HFFc6 (cell line): Measurements from ENCODE around the gene RPUSD1. TPM values are rescaled to one million over a fixed set of nuclear protein-coding genes. Genes with fewer than 3 reads are reported as not detected.

ENCODE experiments used
- DNase-seq: peaks from one replicate; pipeline ENCODE4 v3.0.0-alpha.2; 2018
- H3K27ac Mint-ChIP-seq: 2 replicates; pipeline ENCODE4 v1.8.0; 2020; ENCODE audit warnings: mild to moderate bottlenecking, mixed read lengths
- H3K27me3 Mint-ChIP-seq: 2 replicates; pipeline ENCODE4 v1.8.0; 2021; ENCODE audit warnings: mild to moderate bottlenecking, moderate library complexity, mixed read lengths; ENCODE audit not compliant: insufficient read depth
- H3K36me3 Mint-ChIP-seq: 2 replicates; pipeline ENCODE4 v1.8.0; 2021; ENCODE audit warnings: low read depth, mixed read lengths
- H3K4me1 Mint-ChIP-seq: 2 replicates; pipeline ENCODE4 v1.8.0; 2020; ENCODE audit warnings: low read depth, mixed read lengths
- H3K4me3 Mint-ChIP-seq: 2 replicates; pipeline ENCODE4 v1.8.0; 2020; ENCODE audit warnings: mild to moderate bottlenecking, moderate library complexity, mixed read lengths
- H3K9me3 Mint-ChIP-seq: 2 replicates; pipeline ENCODE4 v1.8.0; 2020; ENCODE audit warnings: mild to moderate bottlenecking, mixed read lengths
- total RNA-seq, 6 experiments: library from RNA; stranded (reverse); fragmentation: NEBNext Ultra II Directional; extraction: Animal tissue kit (Norgen Biotek cat#: 25700); gene quantifications; 2 replicates in 1 of 6; 3 replicates in 5 of 6; pipeline ENCODE4 v1.2.3, GENCODE V29; 2021
- TF ChIP-seq, protein P1 (sequence below): fragments of 200-600 bp; sonication (generic); IDR thresholded peaks from 2 replicates; pipeline ENCODE4 v1.5.0; 2021; ENCODE audit warnings: antibody characterized with exemption, mild to moderate bottlenecking

The RPUSD1 gene
- total RNA-seq, 6 experiments from 2014 or later: 23.8 to 32.8 (median 25.8) TPM

- no peaks in the 10 kb centered on the region for H3K36me3 Mint-ChIP-seq
- H3K4me1 Mint-ChIP-seq: peaks cover 5% of the 10 kb centered on the region
- TF ChIP-seq, protein P1, sequence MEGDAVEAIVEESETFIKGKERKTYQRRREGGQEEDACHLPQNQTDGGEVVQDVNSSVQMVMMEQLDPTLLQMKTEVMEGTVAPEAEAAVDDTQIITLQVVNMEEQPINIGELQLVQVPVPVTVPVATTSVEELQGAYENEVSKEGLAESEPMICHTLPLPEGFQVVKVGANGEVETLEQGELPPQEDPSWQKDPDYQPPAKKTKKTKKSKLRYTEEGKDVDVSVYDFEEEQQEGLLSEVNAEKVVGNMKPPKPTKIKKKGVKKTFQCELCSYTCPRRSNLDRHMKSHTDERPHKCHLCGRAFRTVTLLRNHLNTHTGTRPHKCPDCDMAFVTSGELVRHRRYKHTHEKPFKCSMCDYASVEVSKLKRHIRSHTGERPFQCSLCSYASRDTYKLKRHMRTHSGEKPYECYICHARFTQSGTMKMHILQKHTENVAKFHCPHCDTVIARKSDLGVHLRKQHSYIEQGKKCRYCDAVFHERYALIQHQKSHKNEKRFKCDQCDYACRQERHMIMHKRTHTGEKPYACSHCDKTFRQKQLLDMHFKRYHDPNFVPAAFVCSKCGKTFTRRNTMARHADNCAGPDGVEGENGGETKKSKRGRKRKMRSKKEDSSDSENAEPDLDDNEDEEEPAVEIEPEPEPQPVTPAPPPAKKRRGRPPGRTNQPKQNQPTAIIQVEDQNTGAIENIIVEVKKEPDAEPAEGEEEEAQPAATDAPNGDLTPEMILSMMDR: no peak
- H3K4me3 Mint-ChIP-seq: no peak overlapping the region
- H3K27me3 Mint-ChIP-seq: no peaks in the 10 kb centered on the region
- no peak for DNase-seq
- no peaks in the 10 kb centered on the region for H3K9me3 Mint-ChIP-seq
- H3K27ac Mint-ChIP-seq: no peak overlapping the region
Observed at GRCh38 chr16:772959-773358, 15.2 kb downstream of the RPUSD1 start.

- Mint-ChIP-seq H3K4me3 (no peak overlapping the region), H3K27ac (no peak overlapping the region), H3K36me3 (no peaks in the 10 kb centered on the region), H3K27me3 (no peaks in the 10 kb centered on the region), H3K4me1 (no peaks in the 10 kb centered on the region), H3K9me3 (no peaks in the 10 kb centered on the region)
- TF ChIP-seq, protein P1: no peak
- no peak for DNase-seq
Observed at GRCh38 chr16:770411-770810, 17.8 kb downstream of the RPUSD1 start.

- TF ChIP-seq, protein P1: no peak
- Mint-ChIP-seq H3K27ac (no peak overlapping the region), H3K4me3 (no peak overlapping the region), H3K27me3 (no peaks in the 10 kb centered on the region), H3K9me3 (no peaks in the 10 kb centered on the region), H3K36me3 (no peaks in the 10 kb centered on the region), H3K4me1 (no peaks in the 10 kb centered on the region)
- no peak for DNase-seq
Observed at GRCh38 chr16:769934-770333, 18.2 kb downstream of the RPUSD1 start.

- H3K4me1 Mint-ChIP-seq: no peaks in the 10 kb centered on the region
- no peak for DNase-seq
- no peaks in the 10 kb centered on the region for H3K36me3 Mint-ChIP-seq
- TF ChIP-seq, protein P1: no peak
- no peak overlapping the region for H3K4me3 Mint-ChIP-seq
- H3K9me3 Mint-ChIP-seq: no peaks in the 10 kb centered on the region
- H3K27me3 Mint-ChIP-seq: no peaks in the 10 kb centered on the region
- no peak overlapping the region for H3K27ac Mint-ChIP-seq
Observed at GRCh38 chr16:769184-769784, 18.9 kb downstream of the RPUSD1 start.

DNA sequence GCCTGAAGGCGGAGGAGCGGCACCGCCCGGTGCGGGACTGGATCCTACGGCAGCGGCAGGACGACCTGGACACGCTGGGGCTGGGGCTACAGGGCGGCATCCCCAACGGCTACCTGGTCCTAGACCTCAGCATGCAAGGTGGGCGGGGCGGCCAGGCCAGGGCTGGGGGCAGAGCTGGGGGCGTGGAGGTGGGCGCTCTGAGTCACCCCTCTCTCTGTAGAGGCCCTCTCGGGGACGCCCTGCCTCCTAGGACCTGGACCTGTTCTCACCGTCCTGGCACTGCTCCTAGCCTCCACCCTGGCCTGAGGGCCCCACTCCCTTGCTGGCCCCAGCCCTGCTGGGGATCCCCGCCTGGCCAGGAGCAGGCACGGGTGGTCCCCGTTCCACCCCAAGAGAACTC is 19.8 kb downstream of the RPUSD1 start:
- Mint-ChIP-seq H3K9me3 (no peaks in the 10 kb centered on the region), H3K36me3 (no peaks in the 10 kb centered on the region), H3K4me1 (no peaks in the 10 kb centered on the region), H3K27me3 (no peaks in the 10 kb centered on the region), H3K27ac (no peak overlapping the region), H3K4me3 (no peak overlapping the region)
- TF ChIP-seq, protein P1: no peak
- no peak for DNase-seq

GRCh38 chr16:767743-768235 is 20.4 kb downstream of the RPUSD1 start:
- H3K4me1 Mint-ChIP-seq: no peaks in the 10 kb centered on the region

More at GRCh38 chr16:767743-768235, 20.4 kb downstream of the RPUSD1 start:
- Mint-ChIP-seq H3K27ac (no peak overlapping the region), H3K4me3 (no peak overlapping the region), H3K36me3 (no peaks in the 10 kb centered on the region), H3K27me3 (no peaks in the 10 kb centered on the region), H3K9me3 (no peaks in the 10 kb centered on the region)
- no peak for DNase-seq
- TF ChIP-seq, protein P1: no peak
